GM12892 (cell line): Measurements from ENCODE around the gene SRC.
A peak's percentile ranks its signal among the peaks of the same experiment; 100 is the strongest.

Experiments
- DNase-seq: peaks from one replicate; pipeline ENCODE4 v3.0.0; 2011; ENCODE audit not compliant: insufficient read length
- FAIRE-seq: peaks from 2 replicates; lab custom pipeline; 2011; peaks lifted over from hg19 to GRCh38; lab: Jason Lieb, UNC
- POLR2A ChIP-seq: IDR thresholded peaks from 2 replicates; pipeline ENCODE4 v1.6.1; 2011; ENCODE audit warnings: low read depth, low read length, control low read depth
- POLR2AphosphoS5 ChIP-seq: IDR thresholded peaks from 2 replicates; pipeline ENCODE4 v1.6.1; 2011; ENCODE audit warnings: low read depth, low read length, control low read depth
- TAF1 ChIP-seq: IDR thresholded peaks from 2 replicates; pipeline ENCODE4 v1.6.1; 2011; ENCODE audit warnings: low read depth, mild to moderate bottlenecking, control low read depth, low read length, borderline replicate concordance

Gene SRC

DNA sequence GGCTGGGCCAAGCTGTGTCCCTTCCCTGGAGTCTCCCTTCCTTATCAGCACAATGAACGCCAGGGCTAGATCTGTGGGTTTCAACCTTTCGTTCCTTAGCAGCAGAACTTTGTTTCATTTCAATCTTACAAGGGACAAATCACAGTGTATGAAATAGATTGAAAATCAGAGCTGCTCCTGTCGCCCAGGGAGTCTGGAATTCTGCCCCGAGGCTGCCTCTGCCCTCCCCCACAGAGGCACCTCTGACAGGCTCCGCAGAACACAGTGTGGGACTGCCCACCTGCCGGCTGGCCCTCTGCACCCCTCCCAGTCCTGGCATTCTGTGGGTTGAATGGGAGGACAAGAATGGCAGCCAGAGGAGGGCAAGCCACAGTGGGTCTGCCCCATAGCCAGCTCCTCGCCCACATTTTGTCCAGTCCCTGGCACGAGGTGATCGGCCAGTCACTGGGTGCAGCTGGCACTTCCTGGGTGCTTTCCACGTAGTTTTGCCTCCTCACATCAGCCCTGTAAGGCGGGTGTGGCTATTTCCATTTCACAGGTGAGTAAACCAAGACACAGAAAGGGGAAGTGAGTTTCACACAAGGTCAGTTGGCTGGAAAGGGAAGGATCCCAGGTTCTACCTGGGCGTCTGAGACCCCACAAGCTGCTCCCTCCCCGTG, 30.4 kb upstream of the SRC start:
- DNase-seq: peak; percentile 58
- FAIRE-seq: peak; percentile 88
- no peak for TF ChIP-seq POLR2A
- no peak for TF ChIP-seq TAF1
- no peak for TF ChIP-seq POLR2AphosphoS5

DNA sequence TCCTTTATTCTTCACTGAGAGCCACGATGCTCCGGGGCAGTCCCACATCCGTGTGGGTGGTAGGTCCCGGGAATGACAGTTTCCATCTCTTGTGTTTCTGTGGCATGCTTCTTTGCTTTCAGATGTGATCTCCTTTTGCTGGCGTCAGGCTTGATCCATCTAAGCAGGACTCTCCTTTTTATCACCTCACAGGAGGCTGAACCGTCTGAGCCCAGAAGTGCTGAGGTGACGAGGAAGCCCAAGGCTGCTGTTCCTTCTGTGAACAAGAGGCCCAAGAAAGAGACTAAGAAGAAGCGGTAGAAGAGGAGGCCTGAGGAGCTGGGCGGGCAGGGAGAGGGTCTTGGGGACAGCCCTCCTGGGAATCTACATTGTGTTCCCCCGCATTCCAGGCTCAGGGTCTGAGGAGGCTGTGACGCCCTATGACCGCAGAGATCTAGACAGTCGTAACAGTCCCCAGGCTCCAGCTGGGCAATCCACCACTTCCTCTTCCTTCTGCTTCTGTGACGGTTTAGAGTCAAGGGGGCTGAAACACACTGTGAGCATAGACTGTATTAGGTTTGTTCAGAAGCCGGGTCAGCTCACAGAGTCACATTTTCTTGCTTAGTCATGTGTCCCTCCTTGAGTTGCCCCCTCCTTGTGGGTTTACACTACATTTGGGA, 29.7 kb upstream of the SRC start:
- FAIRE-seq: no peak
- TF ChIP-seq POLR2A (no peak; the same call in 1 of the 2 replicates), POLR2AphosphoS5 (no peak), TAF1 (no peak)
- peak; percentile 61 for DNase-seq

- DNase-seq: no peak
- FAIRE-seq: no peak
- TF ChIP-seq POLR2A (no peak), TAF1 (no peak), POLR2AphosphoS5 (no peak)
Measured at GRCh38 chr20:37316775-37317170, 29.2 kb upstream of the SRC start.

DNA sequence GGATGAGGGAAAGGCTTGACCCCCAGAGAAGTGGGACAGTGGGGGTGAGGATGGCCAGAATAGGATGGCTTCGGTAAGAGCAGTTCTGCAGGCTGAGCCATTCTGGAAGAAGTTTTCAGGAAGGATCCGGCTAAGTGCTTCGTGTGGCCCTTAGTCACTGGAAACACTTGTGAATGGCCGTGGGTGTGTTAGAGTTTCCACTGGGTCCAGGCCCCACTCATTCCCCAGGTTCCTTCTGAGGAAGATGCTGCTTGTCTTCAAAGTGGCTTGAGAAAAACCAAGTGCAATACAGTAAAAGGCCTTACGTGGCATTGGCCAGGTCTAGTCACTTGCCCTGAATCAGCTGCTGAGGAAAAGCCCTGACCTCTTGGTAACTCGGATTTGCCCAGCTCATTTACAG, 28.6 kb upstream of the SRC start:
- TF ChIP-seq POLR2A: no peak
- no peak for TF ChIP-seq TAF1
- no peak for TF ChIP-seq POLR2AphosphoS5
- FAIRE-seq (no peak), DNase-seq (no peak)

DNA sequence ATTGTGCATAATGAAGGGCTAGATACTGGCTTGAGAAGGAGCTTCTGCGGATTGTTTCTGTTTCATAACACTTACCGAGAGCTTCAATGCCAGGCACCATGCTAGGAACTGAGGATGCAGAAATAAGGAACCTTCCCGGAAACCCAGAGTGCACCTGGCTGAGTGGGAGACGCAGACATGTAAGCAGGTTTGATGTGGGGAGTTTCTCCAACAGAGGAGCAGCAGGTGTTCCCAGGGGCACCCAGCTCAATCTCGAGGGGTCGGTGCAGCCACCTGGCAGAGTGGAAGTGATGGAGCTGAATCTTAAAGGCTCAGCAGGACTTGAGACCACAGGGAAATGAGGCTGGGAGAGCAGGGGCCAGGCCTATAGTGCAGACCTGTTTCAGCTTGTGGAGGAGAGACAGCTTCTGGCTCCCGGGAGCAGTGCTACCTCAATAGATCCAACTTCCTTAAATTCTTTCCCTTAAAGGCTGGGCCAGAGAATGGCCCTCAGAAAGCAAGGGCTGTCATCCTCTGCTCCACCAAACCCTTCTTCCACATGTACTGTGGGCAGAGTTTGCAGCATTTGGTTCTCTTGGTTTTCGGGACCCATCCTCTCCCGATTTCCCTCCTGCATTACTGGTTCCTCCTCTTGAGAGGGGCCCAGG, 27.8 kb upstream of the SRC start:
- DNase-seq (no peak), FAIRE-seq (no peak)
- no peak for TF ChIP-seq POLR2A
- TF ChIP-seq POLR2AphosphoS5: no peak
- no peak for TF ChIP-seq TAF1

DNA sequence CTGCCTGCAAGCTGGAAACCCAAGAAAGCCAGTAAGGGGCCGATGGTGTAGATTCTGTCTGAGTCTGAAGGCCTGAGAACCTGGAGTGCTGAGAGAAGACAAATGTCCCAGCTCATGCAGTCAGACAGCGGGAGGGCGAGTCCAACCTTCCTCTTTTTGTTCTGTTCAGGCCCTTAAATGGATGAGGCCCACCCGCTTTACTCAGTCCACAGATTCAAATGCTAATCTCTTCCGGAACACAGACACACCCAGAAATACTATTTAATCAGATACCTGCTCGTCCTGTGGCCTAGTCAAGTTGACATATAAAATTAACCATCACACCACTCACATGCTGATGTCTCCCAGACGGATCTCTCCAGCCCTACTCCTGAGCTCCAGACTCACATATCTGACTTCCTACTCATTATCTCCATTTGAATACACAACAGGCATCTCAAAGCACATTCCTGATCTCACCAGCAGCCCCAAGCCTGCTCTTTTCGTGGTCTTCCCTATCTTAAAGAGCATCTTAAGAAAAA, 26.7 kb upstream of the SRC start:
- no peak for DNase-seq
- no peak for FAIRE-seq
- TF ChIP-seq POLR2A (no peak), TAF1 (no peak), POLR2AphosphoS5 (no peak)

GRCh38 chr20:37323985-37324384, 22.0 kb upstream of the SRC start:
- DNase-seq: no peak
- FAIRE-seq: no peak
- TF ChIP-seq TAF1 (no peak), POLR2AphosphoS5 (no peak)

DNA sequence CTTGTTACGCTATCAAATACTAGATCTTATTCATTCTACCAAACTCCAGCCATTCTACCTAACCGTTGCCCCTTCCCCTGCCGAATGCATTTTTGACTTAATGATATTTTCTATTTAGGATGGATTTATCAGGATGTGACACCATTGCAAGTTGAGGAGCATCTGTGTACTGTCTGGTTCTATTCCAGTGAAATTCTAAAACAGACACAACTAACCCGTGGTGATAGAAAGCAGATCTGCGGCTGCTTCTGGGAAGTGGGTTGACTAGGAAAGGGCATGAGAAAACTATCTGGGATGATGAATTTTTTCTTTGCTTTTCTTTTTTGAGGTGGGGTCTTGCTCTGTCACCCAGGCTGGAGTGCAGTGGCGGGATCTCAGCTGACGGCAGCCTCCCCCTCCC, 20.7 kb upstream of the SRC start:
- TF ChIP-seq POLR2AphosphoS5 (no peak), TAF1 (no peak), POLR2A (no peak)
- no peak for DNase-seq
- no peak for FAIRE-seq

GRCh38 chr20:37326666-37327065, 19.3 kb upstream of the SRC start:
- DNase-seq (no peak), FAIRE-seq (no peak)
- TF ChIP-seq POLR2AphosphoS5: no peak
- no peak for TF ChIP-seq POLR2A
- no peak for TF ChIP-seq TAF1

DNA sequence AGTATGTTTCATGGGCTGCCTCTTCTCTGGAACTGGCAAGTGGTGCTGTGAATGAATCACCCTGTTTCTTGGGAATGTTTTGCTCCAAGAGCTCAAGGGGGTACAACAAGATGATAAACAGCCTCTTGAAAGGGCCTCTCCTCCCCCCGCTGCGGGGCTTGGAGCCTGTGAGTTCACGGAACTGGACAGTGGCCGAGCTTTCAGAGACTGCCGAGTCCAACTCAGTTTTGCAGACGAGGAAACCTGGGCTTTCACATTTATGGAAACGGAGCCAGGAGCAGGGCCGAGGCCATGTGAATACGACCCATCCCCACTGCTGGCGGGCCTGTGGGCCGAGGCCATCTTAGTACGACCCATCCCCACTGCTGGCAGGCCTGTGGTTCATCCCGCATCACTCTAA, 18.2 kb upstream of the SRC start:
- FAIRE-seq (no peak), DNase-seq (no peak)
- TF ChIP-seq TAF1: no peak
- TF ChIP-seq POLR2A: no peak
- no peak for TF ChIP-seq POLR2AphosphoS5

- TF ChIP-seq POLR2AphosphoS5: no peak
- TF ChIP-seq TAF1: no peak
- TF ChIP-seq POLR2A: no peak
- DNase-seq: no peak
- no peak for FAIRE-seq
Measured at GRCh38 chr20:37328149-37328945, 17.6 kb upstream of the SRC start.
